HepG2 (cell line): ENCODE results near the gene ARL3. TPM values are rescaled to one million over a fixed set of nuclear protein-coding genes. Genes with fewer than 3 reads are reported as not detected.
A peak's percentile ranks its signal among the peaks of the same experiment; 100 is the strongest.

Source experiments
- ATAC-seq: fragments of 200-7000 bp; cut with Tn5 transposase; 3 replicates; pipeline ENCODE4 v1.9.1; 2020; ENCODE audit warnings: mild to moderate bottlenecking, moderate library complexity
- BruUV-seq: library from RNA; stranded (reverse); fragments of 400-500 nt; replicated peaks from 2 replicates; lab custom pipeline; 2021; lab: Mats Ljungman, UMichigan
- CTCF ChIA-PET: fragments of 300-600 bp; formaldehyde crosslinking; extraction: SDS; loops from one replicate; lab custom pipeline; 2021; ENCODE audit warnings: low total read pairs, inconsistent platforms, low intra/inter-chr PET ratio; lab: Yijun Ruan, JAX
- POLR2A ChIA-PET: fragments of 350-600 bp; sonication (Branson Sonifier 250); formaldehyde crosslinking; loops from one replicate; lab custom pipeline; 2020; ENCODE audit warnings: antibody characterized with exemption, inconsistent platforms; lab: Yijun Ruan, JAX
- DNase-seq: peaks from one replicate; pipeline ENCODE4 v3.0.0-alpha.2; 2015; ENCODE audit warnings: low spot score
- FAIRE-seq: peaks from 3 replicates; lab custom pipeline; 2011; peaks lifted over from hg19 to GRCh38; lab: Jason Lieb, UNC
- H2AFZ ChIP-seq: one replicate; pipeline ENCODE4 v1.6.1; 2011; ENCODE audit warnings: low read length, inconsistent platforms
- H3K27ac ChIP-seq: fragments of 300-600 bp; 3 replicates; pipeline ENCODE4 v1.8.0; 2011; ENCODE audit warnings: mixed run types, mild to moderate bottlenecking, mixed read lengths, low read length, inconsistent platforms; ENCODE audit not compliant: insufficient read depth; ENCODE audit errors: extremely low read length
- H3K27me3 ChIP-seq, 2 experiments: fragments of 200-600 bp in 1 of 2; 2 replicates in 1 of 2; 3 replicates in 1 of 2; pipeline versions ENCODE4 v1.6.0 to v1.8.0; 2011; ENCODE audit warnings: low read length in 2 of 2, mild to moderate bottlenecking in 2 of 2, moderate library complexity in 2 of 2, inconsistent platforms in 1 of 2; ENCODE audit not compliant: insufficient read depth in 2 of 2, control insufficient read depth in 1 of 2
- H3K36me3 ChIP-seq, 2 experiments: fragments of 200-600 bp in 1 of 2; replicated peaks in 1 of 2; 2 replicates in 1 of 2; 3 replicates in 1 of 2; pipeline versions ENCODE4 v1.5.1 to v1.8.0; 2011; ENCODE audit warnings: low read length in 2 of 2, inconsistent platforms in 1 of 2; ENCODE audit not compliant: insufficient read depth in 2 of 2, control insufficient read depth in 1 of 2
- H3K4me1 ChIP-seq: 2 replicates; pipeline ENCODE4 v1.5.1; 2012; ENCODE audit warnings: low read length, inconsistent platforms; ENCODE audit not compliant: insufficient read depth
- H3K4me2 ChIP-seq: 2 replicates; pipeline ENCODE4 v1.6.0; 2011; ENCODE audit warnings: low read depth, low read length, inconsistent platforms
- H3K4me3 ChIP-seq, 3 experiments: fragments of 200-600 bp in 1 of 3; sonication (generic), shearing (Covaris generic) in 1 of 3; replicated peaks in 1 of 3; 2 replicates each; pipeline ENCODE4 v1.5.1; 2011 to 2016; ENCODE audit warnings: low read length in 3 of 3, inconsistent platforms in 2 of 3, low read depth in 2 of 3, mild to moderate bottlenecking in 2 of 3, control low read depth in 1 of 3, mixed read lengths in 1 of 3; ENCODE audit not compliant: insufficient read depth in 1 of 3
- H3K79me2 ChIP-seq: one replicate; pipeline ENCODE4 v1.6.1; 2011; ENCODE audit warnings: low read length, inconsistent platforms; ENCODE audit not compliant: insufficient read depth
- H3K9ac ChIP-seq: 2 replicates; pipeline ENCODE4 v1.6.0; 2011; ENCODE audit warnings: mild to moderate bottlenecking, low read depth, low read length, inconsistent platforms; ENCODE audit not compliant: insufficient read depth
- H3K9me3 ChIP-seq: 2 replicates; pipeline ENCODE4 v1.5.1; 2012; ENCODE audit warnings: mild to moderate bottlenecking, low read length
- H4K20me1 ChIP-seq: 2 replicates; pipeline ENCODE4 v1.6.0; 2011; ENCODE audit warnings: inconsistent platforms, mild to moderate bottlenecking, low read length, moderate library complexity; ENCODE audit not compliant: insufficient read depth
- ARID2 ChIP-seq: sonication (generic); formaldehyde crosslinking; IDR thresholded peaks from 2 replicates; pipeline ENCODE4 v1.8.1; 2022; ENCODE audit warnings: mild to moderate bottlenecking, missing genetic modification reagents, borderline replicate concordance
- ARNT ChIP-seq: fragments of 450-650 bp; IDR thresholded peaks from 2 replicates; pipeline ENCODE4 v1.6.1; 2017
- CENPX ChIP-seq: sonication (generic); formaldehyde crosslinking; IDR thresholded peaks from 2 replicates; pipeline ENCODE4 v1.9.0; 2021; ENCODE audit warnings: mild to moderate bottlenecking, missing genetic modification reagents, moderate library complexity
- CTCF ChIP-seq: sonication (generic); formaldehyde crosslinking; IDR thresholded peaks from 2 replicates; pipeline ENCODE4 v1.5.0; 2020; ENCODE audit warnings: mild to moderate bottlenecking, missing genetic modification reagents, moderate library complexity
- KAT7 ChIP-seq: IDR thresholded peaks from 2 replicates; pipeline ENCODE4 v1.6.1; 2018; ENCODE audit warnings: borderline replicate concordance, missing compliant biosample characterization
- LCORL ChIP-seq, 2 experiments: fragments of 450-650 bp in 1 of 2; sonication (generic) in 1 of 2; formaldehyde crosslinking in 1 of 2; IDR thresholded peaks; 2 replicates each; pipeline versions ENCODE4 v1.5.0 to v1.6.1; 2017 to 2020; ENCODE audit warnings: antibody characterized with exemption in 1 of 2, missing genetic modification reagents in 1 of 2
- MED1 ChIP-seq: sonication (generic); formaldehyde crosslinking; IDR thresholded peaks from 2 replicates; pipeline ENCODE4 v1.4.0; 2020; ENCODE audit warnings: missing genetic modification reagents
- THAP9 ChIP-seq: sonication (generic); formaldehyde crosslinking; IDR thresholded peaks from 2 replicates; pipeline ENCODE4; 2020; ENCODE audit warnings: missing genetic modification reagents, mild to moderate bottlenecking, borderline replicate concordance
- ZNF335 ChIP-seq: sonication (generic); formaldehyde crosslinking; IDR thresholded peaks from 2 replicates; pipeline ENCODE4 v1.4.0; 2020; ENCODE audit warnings: missing genetic modification reagents
- WGBS: methylation state at CpG from one replicate; pipeline ENCODE4 v1.1.6; 2017; ENCODE audit warnings: low lambda C conversion rate; 5-methylcytosine and 5-hydroxymethylcytosine counted together
- in situ Hi-C: cut with HindIII; loops from 2 replicates; pipeline ENCODE4 v1.10.0; 2017; ENCODE audit warnings: low pct_unique_long_range_greater_than_20kb; ENCODE audit not compliant: extremely low pct_ligation_motif_present
- intact Hi-C: fragments of 100-400 bp; cut with micrococcal nuclease; formaldehyde crosslinking; loops from one replicate; pipeline ENCODE4 v1.10.0; 2022; ENCODE audit not compliant: unreplicated experiment
- polyA plus RNA-seq, 8 experiments: library from polyadenylated mRNA; depleted of rRNA in 3 of 8; stranded (reverse) in 7 of 8; unstranded in 1 of 8; fragments of >200 nt; fragmentation: Illumina TruSeq in 4 of 8; extraction: Trizol in 4 of 8; gene quantifications; 2 replicates each; pipeline versions ENCODE4 v1.2.1 to v1.2.3, GENCODE V29; 2011 to 2016; ENCODE audit warnings: low read depth in 4 of 8, missing spikeins in 1 of 8, mixed read lengths in 1 of 8; ENCODE audit not compliant: insufficient read depth in 1 of 8
- total RNA-seq, 5 experiments: library from RNA; depleted of rRNA; stranded (reverse); fragments of >200 nt; fragmentation: Illumina TruSeq; extraction: Trizol; gene quantifications; 2 replicates each; pipeline ENCODE4 v1.2.3, GENCODE V29; 2016; ENCODE audit warnings: low read depth in 1 of 5
- TF ChIP-seq, protein P1 (sequence below): sonication (generic); formaldehyde crosslinking; IDR thresholded peaks from 2 replicates; pipeline ENCODE4 v1.8.0; 2022; ENCODE audit warnings: mild to moderate bottlenecking, missing genetic modification reagents

Gene ARL3
- total and polyA plus RNA-seq, 2 of the 13 experiments (the other 11 are each of a cell fraction or from before 2014, with no cell fraction given): 5.2 to 6.6 TPM

DNA sequence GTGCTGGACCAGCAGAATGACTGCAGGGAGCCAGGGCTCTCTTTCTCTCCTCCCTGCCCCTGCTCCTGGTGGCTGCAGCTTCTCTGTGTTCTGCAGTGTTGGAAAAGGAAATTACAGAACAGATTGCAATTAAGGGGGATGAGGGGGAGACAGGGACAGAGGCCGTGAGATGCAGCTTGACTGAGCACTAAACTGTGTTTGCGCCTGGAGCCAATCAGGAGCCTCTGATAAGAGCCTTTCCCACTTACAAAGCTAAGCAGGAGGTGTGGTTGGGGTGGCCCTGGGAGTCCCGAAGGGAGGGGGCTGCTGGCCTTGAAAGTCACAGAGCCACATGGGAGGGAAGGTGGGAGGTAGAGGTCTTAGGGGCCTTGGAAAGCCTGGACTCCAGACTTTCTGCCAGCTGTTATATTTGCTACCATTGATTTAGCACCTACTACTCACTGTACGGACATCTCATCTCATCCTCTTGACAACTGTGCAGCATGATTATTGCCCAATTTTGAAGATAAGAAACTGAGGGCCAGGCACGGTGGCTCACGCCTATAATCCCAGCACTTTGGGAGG lies 43.2 kb downstream of the ARL3 start (continued):
- TF ChIP-seq, protein P1, sequence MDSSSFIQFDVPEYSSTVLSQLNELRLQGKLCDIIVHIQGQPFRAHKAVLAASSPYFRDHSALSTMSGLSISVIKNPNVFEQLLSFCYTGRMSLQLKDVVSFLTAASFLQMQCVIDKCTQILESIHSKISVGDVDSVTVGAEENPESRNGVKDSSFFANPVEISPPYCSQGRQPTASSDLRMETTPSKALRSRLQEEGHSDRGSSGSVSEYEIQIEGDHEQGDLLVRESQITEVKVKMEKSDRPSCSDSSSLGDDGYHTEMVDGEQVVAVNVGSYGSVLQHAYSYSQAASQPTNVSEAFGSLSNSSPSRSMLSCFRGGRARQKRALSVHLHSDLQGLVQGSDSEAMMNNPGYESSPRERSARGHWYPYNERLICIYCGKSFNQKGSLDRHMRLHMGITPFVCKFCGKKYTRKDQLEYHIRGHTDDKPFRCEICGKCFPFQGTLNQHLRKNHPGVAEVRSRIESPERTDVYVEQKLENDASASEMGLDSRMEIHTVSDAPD (CRISPR knock-in tag): no peak
- TF ChIP-seq LCORL (IDR thresholded peaks at IDR 0.05) (no peak), LCORL (CRISPR knock-in tag; IDR thresholded peaks at IDR 0.05) (0 out of 2 replicates have a peak, but pooled peaks have one; percentile 18), CENPX (CRISPR knock-in tag) (no peak), KAT7 (CRISPR knock-in tag) (no peak)
- TF ChIP-seq, all 625 proteins: peak for 12

DNA sequence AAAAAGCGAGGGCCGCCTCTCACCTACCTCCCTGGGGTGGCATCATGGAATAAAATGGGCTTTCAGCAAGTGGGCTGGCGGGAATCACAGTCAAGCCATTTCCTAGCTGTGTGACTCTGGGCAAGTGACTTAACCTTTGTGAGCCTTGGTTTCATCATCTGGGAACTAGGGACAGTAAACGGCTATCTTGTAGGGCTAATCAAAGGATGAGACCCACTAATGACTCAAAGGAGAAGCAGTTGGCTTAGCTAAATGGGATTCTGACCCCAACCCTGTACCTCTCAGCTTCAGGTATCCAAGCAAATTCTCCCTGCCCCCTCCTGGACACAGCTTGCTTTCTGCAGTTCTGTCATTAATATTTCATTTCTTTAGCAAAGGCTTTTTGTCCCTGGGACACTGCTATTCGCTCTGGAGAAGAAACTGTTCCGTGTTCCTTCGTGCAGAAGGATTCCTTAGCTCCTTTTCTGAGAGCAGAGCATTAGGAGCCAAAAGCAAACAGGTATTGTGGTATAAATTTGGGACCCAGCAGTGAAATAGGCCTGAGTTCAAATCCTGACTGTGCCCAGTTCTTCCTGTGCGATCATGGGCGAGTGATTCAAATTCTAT lies 44.0 kb downstream of the ARL3 start:
- no peak for DNase-seq
- Histone ChIP-seq H3K9me3 (no peaks in the 10 kb centered on the region), H3K4me1 (peaks cover 100% of the 10 kb centered on the region), H3K27me3 (no peaks in the 10 kb centered on the region), H3K36me3 (no peaks in the 10 kb centered on the region), H3K4me2 (peak overlapping the region; percentile 88), H2AFZ (no peak overlapping the region), H4K20me1 (no peaks in the 10 kb centered on the region), H3K9ac (no peak overlapping the region), H3K27ac (no peak overlapping the region)
- CTCF ChIA-PET: no interaction called here
- POLR2A ChIA-PET: interaction anchor here (0.8 to 2.3 kb wide), 8 partner anchors 9 to 167 kb away, joined by 3 to 17 read pairs (median 4); partner anchors contain the start of genes ACTR1A, SUFU and TRIM8
- in situ Hi-C loops (no loop called here), intact Hi-C loops (no loop called here)
- no TSS peak for BruUV-seq
- ATAC-seq: no peak
- WGBS: 39% methylated on average over 9 of the region's 9 CpGs
- FAIRE-seq: no peak
- TF ChIP-seq ARID2 (CRISPR knock-in tag) (0 out of 2 replicates have a peak, but pooled peaks have one; percentile 23), CTCF (CRISPR knock-in tag) (0 out of 2 replicates have a peak, but pooled peaks have one; percentile 3), ZNF335 (no peak), MED1 (CRISPR knock-in tag) (0 out of 2 replicates have a peak, but pooled peaks have one; percentile 5), THAP9 (CRISPR knock-in tag) (0 out of 2 replicates have a peak, but pooled peaks have one; percentile 2), ARNT (no peak)
- TF ChIP-seq, all 625 proteins: peak for 4
- H3K79me2 ChIP-seq: no peaks in the 10 kb centered on the region
- H3K4me3 ChIP-seq: peak overlapping the region in 1 of 3 experiments; percentile 62; a peak in 2 of 6 replicates
